Thoracic aorta (tissue), 2 donors: ENCODE measurements around the gene PEX19. TPM values are rescaled to one million over a fixed set of nuclear protein-coding genes. Genes with fewer than 3 reads are reported as not detected.

Source experiments
- ATAC-seq: fragments of 150-250 bp; one replicate; pipeline ENCODE4 v1.8.0; 2017; ENCODE audit warnings: low read depth; ENCODE audit not compliant: insufficient number of reproducible peaks, low FRiP score
- DNase-seq: peaks from one replicate; pipeline ENCODE4 v3.0.0-alpha.2; 2020; ENCODE audit warnings: low spot score
- H3K27ac ChIP-seq, 2 donors: fragments of 200-600 bp; sonication (generic); 1 replicate in 1 of 2; 2 replicates in 1 of 2; pipeline ENCODE4 v1.5.1; 2016; ENCODE audit warnings: mild to moderate bottlenecking in 2 of 2, moderate library complexity in 2 of 2
- H3K27me3 ChIP-seq: fragments of 200-600 bp; sonication (generic); replicated peaks from 2 replicates; pipeline ENCODE4 v1.6.0; 2016; ENCODE audit warnings: mild to moderate bottlenecking; ENCODE audit not compliant: insufficient read depth
- H3K36me3 ChIP-seq: fragments of 200-600 bp; sonication (generic); one replicate; pipeline ENCODE4 v1.5.1; 2016
- H3K4me1 ChIP-seq, 2 donors: fragments of 200-600 bp; sonication (generic); 1 replicate in 1 of 2; 2 replicates in 1 of 2; pipeline versions ENCODE4 v1.5.1 to v1.6.0; 2016; ENCODE audit warnings: low read depth in 2 of 2, mild to moderate bottlenecking in 1 of 2; ENCODE audit not compliant: control insufficient read depth in 1 of 2
- H3K4me3 ChIP-seq: fragments of 200-600 bp; sonication (generic); 2 replicates; pipeline ENCODE4 v1.5.1; 2016; ENCODE audit warnings: mild to moderate bottlenecking
- H3K9me3 ChIP-seq: fragments of 200-600 bp; sonication (generic); 2 replicates; pipeline ENCODE4 v1.5.1; 2016
- CTCF ChIP-seq: fragments of 200-600 bp; sonication (generic); IDR thresholded peaks from one replicate; pipeline ENCODE4 v1.5.1; 2019; ENCODE audit warnings: antibody characterized with exemption
- total RNA-seq, 2 donors: library from RNA; depleted of rRNA; stranded (reverse); fragments of >200 nt; gene quantifications; one replicate each; pipeline versions ENCODE4 v1.1.0 to v1.2.3, GENCODE V29; 2016

PEX19 gene
- total RNA-seq, 2 donors from 2014 or later: 42.8 to 45.4 TPM

- ATAC-seq: no peak
- Histone ChIP-seq H3K4me3 (no peak overlapping the region), H3K9me3 (no peaks in the 10 kb centered on the region), H3K4me1 (no peaks in the 10 kb centered on the region), H3K36me3 (peaks cover 75% of the 10 kb centered on the region), H3K27ac (no peak overlapping the region), H3K27me3 (no peaks in the 10 kb centered on the region)
- no peak for DNase-seq
- TF ChIP-seq CTCF: no peak
These were observed 57.4 kb downstream of the PEX19 start for GRCh38 chr1:160227561-160227960.

- H3K36me3 ChIP-seq: peaks cover 78% of the 10 kb centered on the region
These were observed 57.9 kb downstream of the PEX19 start for GRCh38 chr1:160227034-160227433.

More at GRCh38 chr1:160227034-160227433, 57.9 kb downstream of the PEX19 start:
- Histone ChIP-seq H3K4me3 (no peak overlapping the region), H3K4me1 (no peaks in the 10 kb centered on the region), H3K9me3 (no peaks in the 10 kb centered on the region), H3K27me3 (no peaks in the 10 kb centered on the region), H3K27ac (no peak overlapping the region)
- no peak for ATAC-seq
- no peak for DNase-seq
- no peak for TF ChIP-seq CTCF

Other genes starting within 250 kb of the PEX19 start
- not detected for gene KCNJ10, start 215.0 kb downstream of the PEX19 start, total RNA-seq
- gene KCNJ9, start 203.6 kb downstream of the PEX19 start, total RNA-seq: under 1 TPM in 1 of 2 donors, not detected in 1; 0.95 TPM
- gene IGSF8, start 186.5 kb downstream of the PEX19 start, total RNA-seq: 10 to 100 TPM; 29.6 to 40.8 TPM
- gene ATP1A2, start 169.4 kb downstream of the PEX19 start, total RNA-seq: 100 to 1,000 TPM in 1 of 2 donors, 10 to 100 TPM in 1; 86.0 to 146 TPM
- gene ATP1A4, start 133.5 kb downstream of the PEX19 start, total RNA-seq: 1 to 10 TPM in 1 of 2 donors, under 1 TPM in 1; 0.68 to 1.1 TPM
- gene CASQ1, start 94.6 kb downstream of the PEX19 start, total RNA-seq: 10 to 100 TPM in 1 of 2 donors, 1 to 10 TPM in 1; 6.0 to 10.7 TPM
- 100 to 1,000 TPM; 131 to 194 TPM for gene PEA15, start 79.7 kb downstream of the PEX19 start, total RNA-seq
- gene DCAF8, start 22.6 kb downstream of the PEX19 start, total RNA-seq: 100 to 1,000 TPM; 124 to 167 TPM
- 100 to 1,000 TPM; 114 to 162 TPM for gene COPA, start 58.1 kb upstream of the PEX19 start, total RNA-seq
- 10 to 100 TPM; 49.4 to 67.1 TPM for gene NCSTN, start 58.2 kb upstream of the PEX19 start, total RNA-seq
- under 1 TPM in 1 of 2 donors, not detected in 1; 0.14 TPM for gene NHLH1, start 81.9 kb upstream of the PEX19 start, total RNA-seq
- gene VANGL2, start 115.4 kb upstream of the PEX19 start, total RNA-seq: 1 to 10 TPM in 1 of 2 donors, under 1 TPM in 1; 0.27 to 1.3 TPM
- 1 to 10 TPM; 1.2 to 5.6 TPM for gene SLAMF6, start 238.1 kb upstream of the PEX19 start, total RNA-seq